Astrocyte of the cerebellum (primary cell): ENCODE measurements around the gene AK8.

Experiments used
- DNase-seq: peaks from one replicate; pipeline ENCODE4 v3.0.0-alpha.2; 2011; ENCODE audit warnings: low read depth
- H3K4me3 ChIP-seq: 2 replicates; pipeline ENCODE4 v1.5.1; 2011; ENCODE audit warnings: mild to moderate bottlenecking, low read depth, low read length, moderate library complexity
- in situ Hi-C: cut with HindIII; loops from 2 replicates; pipeline ENCODE4 v1.10.0; 2017; ENCODE audit warnings: low sequenced_read_pairs
- TF ChIP-seq, protein P1 (sequence below): IDR thresholded peaks from 2 replicates; pipeline ENCODE4 v1.5.1; 2012; ENCODE audit warnings: low read length, low read depth, moderate library complexity, mild to moderate bottlenecking; ENCODE audit errors: missing control alignments

AK8 gene

DNA sequence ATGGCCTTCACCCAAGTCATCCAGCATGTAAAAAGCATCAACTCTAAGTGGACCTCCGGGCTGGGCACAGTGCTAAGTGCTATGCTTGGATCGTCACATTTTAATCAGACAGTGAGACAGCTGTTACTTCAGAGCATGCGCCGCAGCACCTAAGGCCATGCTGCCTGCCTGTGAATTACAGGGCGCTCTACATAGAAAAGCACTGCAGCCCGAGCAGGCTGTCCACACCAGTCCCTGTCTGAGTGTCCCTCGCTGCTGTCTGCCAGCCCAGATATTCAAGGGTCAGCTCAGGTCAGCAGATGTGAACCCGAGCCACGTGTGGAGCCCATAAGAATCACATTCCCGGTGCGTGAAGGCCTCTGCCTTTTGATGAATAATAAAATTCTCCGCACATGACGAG lies 37.1 kb downstream of the AK8 start:
- in situ Hi-C loops, result no loop called here
- no peak for DNase-seq
- no peak overlapping the region for H3K4me3 ChIP-seq
- TF ChIP-seq, protein P1, sequence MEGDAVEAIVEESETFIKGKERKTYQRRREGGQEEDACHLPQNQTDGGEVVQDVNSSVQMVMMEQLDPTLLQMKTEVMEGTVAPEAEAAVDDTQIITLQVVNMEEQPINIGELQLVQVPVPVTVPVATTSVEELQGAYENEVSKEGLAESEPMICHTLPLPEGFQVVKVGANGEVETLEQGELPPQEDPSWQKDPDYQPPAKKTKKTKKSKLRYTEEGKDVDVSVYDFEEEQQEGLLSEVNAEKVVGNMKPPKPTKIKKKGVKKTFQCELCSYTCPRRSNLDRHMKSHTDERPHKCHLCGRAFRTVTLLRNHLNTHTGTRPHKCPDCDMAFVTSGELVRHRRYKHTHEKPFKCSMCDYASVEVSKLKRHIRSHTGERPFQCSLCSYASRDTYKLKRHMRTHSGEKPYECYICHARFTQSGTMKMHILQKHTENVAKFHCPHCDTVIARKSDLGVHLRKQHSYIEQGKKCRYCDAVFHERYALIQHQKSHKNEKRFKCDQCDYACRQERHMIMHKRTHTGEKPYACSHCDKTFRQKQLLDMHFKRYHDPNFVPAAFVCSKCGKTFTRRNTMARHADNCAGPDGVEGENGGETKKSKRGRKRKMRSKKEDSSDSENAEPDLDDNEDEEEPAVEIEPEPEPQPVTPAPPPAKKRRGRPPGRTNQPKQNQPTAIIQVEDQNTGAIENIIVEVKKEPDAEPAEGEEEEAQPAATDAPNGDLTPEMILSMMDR, result no peak

DNA sequence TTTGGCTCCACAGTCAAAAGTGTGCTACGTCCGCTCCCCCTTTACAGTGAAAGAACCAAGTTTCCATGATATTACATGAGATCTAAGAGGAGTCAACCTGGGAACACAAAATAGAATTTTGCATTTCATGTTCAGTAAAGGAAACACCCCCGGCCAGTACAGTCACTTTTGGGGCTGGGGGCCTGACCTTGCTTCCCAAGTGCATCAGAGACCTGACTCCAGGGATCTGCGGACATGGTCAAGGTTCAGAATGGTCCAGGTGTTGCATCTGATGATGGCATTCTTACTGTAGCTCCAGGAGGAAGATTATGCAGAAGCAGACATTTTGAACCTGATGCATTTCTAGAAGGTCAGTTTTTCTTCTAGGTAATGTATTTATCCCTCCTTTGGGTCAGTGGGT lies 39.8 kb downstream of the AK8 start:
- in situ Hi-C loops, result no loop called here
- TF ChIP-seq, protein P1, result no peak
- DNase-seq, result no peak
- H3K4me3 ChIP-seq, result no peak overlapping the region

DNA sequence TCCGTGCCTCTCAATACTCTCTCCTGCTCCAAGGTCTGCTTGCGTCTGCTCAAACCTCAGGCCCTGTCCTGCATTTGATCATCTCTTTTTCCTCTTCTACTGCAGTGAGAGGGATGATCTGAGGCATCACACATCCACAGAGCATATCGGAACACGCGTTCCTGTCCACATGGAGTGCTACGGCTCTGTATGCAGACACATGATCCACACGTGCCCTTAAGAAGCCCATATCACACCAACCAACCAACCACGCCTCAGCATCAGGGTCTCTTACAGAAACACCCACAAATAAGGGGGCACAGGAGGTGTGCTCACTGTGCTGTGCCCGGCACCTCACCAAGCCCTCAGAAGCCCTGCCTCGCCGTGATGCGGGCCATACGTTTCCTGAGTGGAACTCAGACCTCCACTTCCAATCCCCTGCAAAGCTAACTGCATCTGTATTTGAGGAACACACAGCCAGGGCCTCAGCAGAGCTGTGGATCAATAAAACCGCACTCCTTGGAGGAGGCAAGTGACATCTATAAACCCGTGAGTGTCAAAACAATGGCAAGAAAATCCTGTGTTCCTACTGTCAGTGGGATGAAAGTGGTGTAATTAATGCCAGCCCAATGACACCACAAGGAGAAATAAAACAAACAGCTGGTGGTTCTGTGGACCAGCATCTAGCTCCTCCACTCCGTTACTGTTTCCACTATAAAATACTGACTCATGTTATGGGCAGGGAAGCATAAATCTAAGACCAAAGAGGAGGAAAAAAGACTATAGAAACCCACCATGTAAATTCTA lies 40.4 kb downstream of the AK8 start:
- no peak overlapping the region for H3K4me3 ChIP-seq
- in situ Hi-C loops, result no loop called here
- DNase-seq, result no peak
- TF ChIP-seq, protein P1, result no peak

DNA sequence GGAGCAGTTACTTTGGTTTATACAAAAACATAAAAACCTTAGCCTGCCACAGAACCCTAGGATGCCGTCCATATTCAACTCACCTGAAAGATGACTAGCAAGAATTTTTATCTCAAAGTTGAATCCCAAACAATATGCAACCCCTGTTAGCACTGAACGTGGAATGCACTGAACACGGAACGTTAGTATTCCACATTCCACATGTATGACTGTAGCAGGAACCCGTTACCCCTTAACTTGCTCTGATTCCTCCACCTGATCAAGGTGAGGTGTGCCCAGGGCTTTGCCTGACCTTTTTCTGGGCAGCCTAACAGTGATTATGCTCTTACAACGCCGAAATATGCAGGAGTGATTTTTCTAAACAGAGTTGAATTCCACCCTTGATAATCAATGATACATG lies 43.7 kb downstream of the AK8 start:
- no peak for DNase-seq
- in situ Hi-C loops, result no loop called here
- TF ChIP-seq, protein P1, result no peak
- H3K4me3 ChIP-seq, result no peak overlapping the region

DNA sequence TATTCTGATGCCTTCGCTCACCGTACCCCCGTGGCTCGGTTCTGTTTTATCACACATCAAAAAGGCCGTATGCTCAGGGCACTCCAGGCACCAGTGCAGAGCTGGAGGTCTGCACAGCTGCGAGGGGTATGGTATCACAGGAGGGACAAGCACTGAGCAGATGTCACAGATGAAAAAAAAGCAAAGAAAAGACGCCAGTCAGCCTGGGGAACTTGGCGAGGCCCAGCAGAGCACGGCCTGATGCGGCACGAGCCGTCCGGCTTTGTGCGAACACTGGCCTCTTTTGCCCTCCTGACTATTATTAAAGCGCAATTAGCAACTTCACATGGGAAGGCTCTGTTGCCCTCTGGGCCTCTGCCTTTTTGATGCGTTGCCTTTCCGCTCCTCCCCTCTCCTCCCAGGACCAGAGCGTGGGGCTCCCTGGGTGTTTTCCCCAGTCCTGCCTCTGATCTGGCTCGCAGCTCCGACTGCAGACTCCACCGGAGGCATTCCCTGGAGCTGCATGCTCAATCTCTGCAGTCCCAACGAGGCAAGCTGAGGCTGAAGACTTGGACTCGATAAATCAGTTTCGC lies 44.4 kb downstream of the AK8 start:
- in situ Hi-C loops, result no loop called here
- TF ChIP-seq, protein P1, result no peak
- DNase-seq, result no peak
- H3K4me3 ChIP-seq, result no peak overlapping the region

DNA sequence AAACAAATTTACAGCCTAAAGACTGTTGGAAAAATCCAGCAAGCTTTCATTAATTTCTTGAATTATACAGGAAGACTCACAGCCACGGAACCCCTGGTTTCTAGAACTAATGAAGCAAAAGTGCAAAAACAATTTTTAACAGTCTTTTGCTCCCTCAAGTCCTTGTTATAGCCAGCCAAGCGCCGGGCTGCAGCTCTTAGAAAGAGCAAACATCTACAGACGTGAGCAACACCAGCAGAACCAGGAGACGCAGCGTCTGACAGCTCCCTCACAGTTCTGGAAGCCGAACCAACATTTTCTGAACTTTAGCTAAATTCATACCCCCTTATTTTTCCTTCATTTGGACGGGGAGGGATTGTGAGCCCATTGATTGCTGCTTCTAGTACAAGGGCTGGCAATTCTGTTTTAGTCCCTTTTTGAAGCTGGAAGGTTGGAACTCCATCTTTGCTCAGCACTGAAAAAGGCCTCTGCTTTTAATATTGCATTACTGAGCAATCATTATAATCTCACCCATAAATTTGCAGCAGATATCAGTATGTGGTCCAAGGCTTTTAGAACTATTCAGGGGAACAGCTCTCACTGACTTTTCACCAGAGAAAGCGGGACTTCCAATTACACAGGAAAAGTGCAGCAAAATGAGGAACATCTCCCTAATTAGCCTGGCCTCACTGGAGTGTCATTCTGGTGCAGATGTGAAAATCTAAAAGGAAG lies 45.8 kb downstream of the AK8 start:
- TF ChIP-seq, protein P1, result no peak
- H3K4me3 ChIP-seq, result no peak overlapping the region
- in situ Hi-C loops, result no loop called here
- DNase-seq, result no peak
